Measurements from ENCODE around the gene AMACR.

DNA sequence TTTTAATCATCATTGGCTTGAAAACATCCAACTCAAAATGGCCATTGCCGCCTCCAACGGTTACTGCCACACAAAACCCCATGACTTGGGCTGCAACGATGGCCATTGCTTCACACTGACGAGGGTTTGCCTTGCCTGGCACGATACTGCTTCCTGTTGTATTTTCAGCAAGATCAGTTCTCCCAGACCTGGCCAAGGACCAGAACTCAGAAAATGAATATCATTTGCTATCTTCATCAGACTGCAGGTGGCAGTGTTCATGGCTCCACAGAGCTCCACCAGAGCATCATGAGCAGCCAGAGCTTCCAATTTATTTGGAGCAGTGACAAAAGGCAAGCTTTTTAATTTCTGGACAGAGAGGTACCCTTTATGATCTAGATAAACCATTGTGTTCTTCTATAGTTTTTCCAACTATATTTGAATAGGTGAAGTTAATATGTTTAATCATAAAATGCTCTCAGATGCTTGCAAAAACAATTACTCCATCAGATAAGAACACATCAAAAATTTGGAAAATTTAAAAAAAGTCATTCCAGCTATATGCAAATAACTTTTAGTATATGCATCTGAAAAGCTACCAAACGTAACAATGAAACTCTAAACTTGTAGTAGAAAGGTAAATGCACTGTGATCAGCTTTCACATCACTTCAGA, 10.4 kb downstream of the AMACR start:
- TF ChIP-seq EP300 (IDR thresholded peaks at IDR 0.05; ENCODE audit: borderline replicate concordance): no peak
- TF ChIP-seq REST (IDR thresholded peaks at IDR 0.05; ENCODE audit: low read depth): no peak
- no peak for TF ChIP-seq EGR1 (IDR thresholded peaks at IDR 0.05)
- peak; percentile 56 for TF ChIP-seq RAD21 (IDR thresholded peaks at IDR 0.05; ENCODE audit: low read depth)
- no peak for TF ChIP-seq USF1 (IDR thresholded peaks at IDR 0.05)
- TF ChIP-seq TAF1 (IDR thresholded peaks at IDR 0.05; ENCODE audit: low read depth): no peak
- TF ChIP-seq FOXM1 (IDR thresholded peaks at IDR 0.05; ENCODE audit: borderline replicate concordance, low read depth): no peak
